ENCODE results near the gene BPIFB2. TPM values are rescaled to one million over a fixed set of nuclear protein-coding genes. Genes with fewer than 3 reads are reported as not detected.

BPIFB2 gene, protein sequence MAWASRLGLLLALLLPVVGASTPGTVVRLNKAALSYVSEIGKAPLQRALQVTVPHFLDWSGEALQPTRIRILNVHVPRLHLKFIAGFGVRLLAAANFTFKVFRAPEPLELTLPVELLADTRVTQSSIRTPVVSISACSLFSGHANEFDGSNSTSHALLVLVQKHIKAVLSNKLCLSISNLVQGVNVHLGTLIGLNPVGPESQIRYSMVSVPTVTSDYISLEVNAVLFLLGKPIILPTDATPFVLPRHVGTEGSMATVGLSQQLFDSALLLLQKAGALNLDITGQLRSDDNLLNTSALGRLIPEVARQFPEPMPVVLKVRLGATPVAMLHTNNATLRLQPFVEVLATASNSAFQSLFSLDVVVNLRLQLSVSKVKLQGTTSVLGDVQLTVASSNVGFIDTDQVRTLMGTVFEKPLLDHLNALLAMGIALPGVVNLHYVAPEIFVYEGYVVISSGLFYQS
- total RNA-seq, result not detected in 2 replicates

DNA sequence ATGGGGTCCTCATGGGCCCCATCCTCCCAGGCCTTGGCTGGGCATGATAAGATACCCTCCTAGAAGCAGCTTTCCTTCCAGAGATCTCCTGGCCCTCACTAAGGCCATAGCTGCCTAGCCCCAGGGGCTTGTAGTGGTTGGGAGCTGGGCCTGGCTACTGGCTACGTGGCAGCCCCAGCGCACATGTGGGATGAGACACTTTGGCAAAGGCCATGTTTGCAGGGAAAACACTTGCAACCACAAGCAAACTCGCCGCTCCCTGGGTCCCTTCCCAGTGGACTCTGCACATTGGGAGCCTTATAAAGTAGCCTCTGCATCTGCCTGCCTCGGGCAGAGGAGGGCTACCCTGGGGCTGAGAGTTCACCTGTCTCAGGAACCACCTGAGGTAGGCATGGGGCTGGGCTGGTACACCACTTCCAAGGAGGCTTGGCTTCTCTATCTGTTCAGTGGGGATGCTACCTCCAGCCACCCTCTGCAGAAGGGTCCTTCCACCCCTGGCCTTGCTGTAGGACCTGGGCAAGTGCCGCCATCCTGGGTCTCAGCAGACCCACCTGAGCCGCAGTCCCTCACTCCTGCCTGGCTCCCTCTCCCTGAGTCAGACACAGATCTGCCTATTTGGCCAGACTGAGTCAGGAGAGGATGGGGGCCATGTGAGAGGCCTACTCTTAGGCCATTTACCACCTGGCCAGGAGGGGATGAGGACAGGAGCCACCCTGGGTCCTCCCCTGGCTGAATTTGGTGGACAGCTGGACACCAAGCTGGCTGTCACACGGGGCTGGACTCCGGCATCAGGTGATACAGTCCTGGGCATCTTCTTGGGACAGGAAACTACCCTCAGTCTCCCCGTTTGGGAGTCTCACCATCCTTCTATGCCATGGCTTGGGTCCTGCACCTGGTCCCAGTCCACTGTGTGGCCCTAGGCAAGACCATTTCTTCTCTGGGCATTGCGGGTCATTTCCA is at the start of gene BPIFB2:
TSS of gene BPIFB2 (plus strand) at position 329 of the 960 bp plus-strand sequence. CDS start 871 bp downstream, outside the sequence.

DNA sequence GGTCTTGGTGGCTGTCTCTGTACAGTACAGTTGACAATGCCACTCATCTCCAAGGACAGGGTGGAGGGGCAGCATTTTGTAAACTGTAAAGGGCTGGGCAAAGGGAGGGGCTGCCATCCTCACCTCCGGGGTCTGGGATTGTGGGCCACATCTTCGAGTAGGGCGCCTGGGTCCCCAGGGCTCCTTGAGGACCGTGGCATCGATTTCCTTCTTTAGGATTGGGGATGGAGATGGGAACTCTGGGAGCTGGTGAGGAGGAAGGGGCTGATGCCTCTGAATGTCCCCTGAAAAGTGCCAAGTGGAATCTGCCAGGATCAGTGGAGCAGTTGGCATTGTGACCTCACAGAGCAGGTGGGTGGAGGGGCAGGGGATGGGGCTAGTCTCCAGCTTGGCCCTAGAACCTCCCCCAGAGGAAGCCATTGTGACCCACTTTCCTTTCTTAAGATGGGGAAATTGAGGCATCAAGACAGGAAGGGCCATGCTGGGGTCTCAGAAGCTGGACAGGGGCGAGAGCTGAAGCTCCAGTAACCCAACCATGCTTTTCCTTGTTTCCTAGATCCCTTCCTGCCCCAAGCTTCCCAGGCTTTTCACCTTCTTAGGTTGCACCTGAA is 3.3 kb upstream of the BPIFB2 start, which contains the start of gene SUN5:
TSS of gene SUN5 (minus strand) at position 293 of the 611 bp plus-strand sequence. CDS start at position 200, 93 bp downstream.

DNA sequence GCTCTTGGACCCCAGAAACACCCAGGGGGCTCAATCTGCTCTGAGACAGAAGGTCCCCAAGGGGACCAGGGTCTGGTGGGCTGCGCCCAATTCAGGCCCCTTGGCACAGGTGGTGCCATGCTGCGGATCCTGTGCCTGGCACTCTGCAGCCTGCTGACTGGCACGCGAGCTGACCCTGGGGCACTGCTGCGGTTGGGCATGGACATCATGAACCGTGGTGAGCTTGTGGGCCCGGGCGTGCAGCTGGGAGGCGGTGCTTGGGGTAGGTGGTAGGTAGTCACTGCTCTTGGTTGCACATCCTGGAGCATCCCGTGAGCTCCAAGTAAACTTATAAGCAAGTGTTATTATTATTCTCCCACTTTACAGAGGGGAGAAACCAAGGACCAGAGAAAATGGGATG is 24.0 kb downstream of the BPIFB2 start, which contains the start of gene BPIFB6:
TSS of gene BPIFB6 (plus strand) at position 118 of the 400 bp plus-strand sequence. CDS start at position 118, 0 bp downstream.

DNA sequence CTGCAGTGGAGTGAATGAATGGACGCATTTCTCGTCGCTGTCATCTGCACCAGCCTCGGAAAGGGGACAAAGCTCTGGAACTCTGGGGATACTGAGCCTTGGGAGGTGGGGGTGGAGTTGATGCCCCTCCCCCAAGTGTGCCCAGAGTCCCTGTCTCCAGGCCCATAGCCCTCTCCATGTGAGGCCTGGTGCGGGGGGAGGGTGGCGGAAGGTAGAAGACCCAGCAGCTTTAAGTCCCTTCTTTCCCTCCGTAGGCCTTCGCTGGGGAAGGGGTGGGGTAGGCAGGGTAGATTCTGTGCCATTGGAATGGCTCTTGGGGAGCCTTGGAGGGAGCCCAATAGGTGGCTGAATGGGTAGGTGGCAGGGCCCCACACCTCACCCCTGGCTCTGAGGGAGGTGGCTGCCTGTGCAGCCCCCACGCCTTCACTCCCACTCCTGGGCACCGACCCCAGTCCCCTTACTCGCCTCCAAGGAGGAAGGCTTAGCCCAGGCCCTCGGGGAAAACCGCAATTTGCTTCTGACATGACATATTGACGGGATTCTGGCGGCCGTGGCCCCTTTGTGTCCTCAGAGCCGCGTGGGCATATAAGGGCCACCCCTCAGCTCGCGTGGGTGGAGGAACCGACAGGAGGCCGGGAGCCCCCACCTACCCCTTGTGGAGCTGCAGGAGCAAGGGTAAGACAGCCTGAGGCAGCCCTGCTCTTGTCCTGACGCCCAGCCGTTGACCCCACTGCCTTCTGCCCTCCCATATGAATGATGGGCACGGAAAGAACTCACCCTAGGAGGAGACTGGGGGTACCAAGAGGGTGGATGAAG is 46.0 kb downstream of the BPIFB2 start, which contains the start of gene BPIFB3:
TSS of gene BPIFB3 (plus strand) at position 613 of the 816 bp plus-strand sequence. CDS start 1,533 bp downstream, outside the sequence.

Other genes with a start within 250 kb of the BPIFB2 start
- 1.7 and 2.7 TPM in 2 replicates for gene DNMT3B, start 245.3 kb upstream of the BPIFB2 start, total RNA-seq
- gene MAPRE1, start 187.8 kb upstream of the BPIFB2 start, total RNA-seq, result 91.1 and 97.7 TPM in 2 replicates
- not detected in 2 replicates for gene EFCAB8, start 148.8 kb upstream of the BPIFB2 start, total RNA-seq
- gene SUN5, start 3.3 kb upstream of the BPIFB2 start, total RNA-seq, result not detected in 2 replicates
- not detected in 2 replicates for gene BPIFB6, start 23.9 kb downstream of the BPIFB2 start, total RNA-seq
- not detected in 2 replicates for gene BPIFB3, start 46.2 kb downstream of the BPIFB2 start, total RNA-seq
- gene BPIFB4, start 71.9 kb downstream of the BPIFB2 start, total RNA-seq, result not detected in 2 replicates
- not detected in 2 replicates for gene BPIFA2, start 160.5 kb downstream of the BPIFB2 start, total RNA-seq
- not detected in 2 replicates for gene BPIFA3, start 209.6 kb downstream of the BPIFB2 start, total RNA-seq
- gene BPIFA1, start 228.3 kb downstream of the BPIFB2 start, total RNA-seq, result not detected in 2 replicates